WTC11 (cell line): ENCODE data around the gene CENPVL3.

Source experiments
- ATF2 ChIP-seq: sonication (generic); formaldehyde crosslinking; IDR thresholded peaks from 2 replicates; pipeline ENCODE4 v1.8.1; 2022; ENCODE audit warnings: low read depth, missing genetic modification reagents, borderline replicate concordance
- CTCF ChIP-seq: fragments of 200-600 bp; IDR thresholded peaks from 2 replicates; pipeline ENCODE4 v1.8.0; 2022; ENCODE audit warnings: antibody characterized with exemption
- E2F4 ChIP-seq: sonication (generic); formaldehyde crosslinking; IDR thresholded peaks from 2 replicates; pipeline ENCODE4 v1.8.1; 2022; ENCODE audit warnings: low read depth, mild to moderate bottlenecking, moderate library complexity, missing genetic modification reagents, borderline replicate concordance
- FOXK1 ChIP-seq: sonication (generic); formaldehyde crosslinking; IDR thresholded peaks from 2 replicates; pipeline ENCODE4 v1.8.0; 2022; ENCODE audit warnings: mild to moderate bottlenecking, moderate library complexity, missing genetic modification reagents
- GTF2I ChIP-seq: fragments of 250-450 bp; sonication (Bioruptor Pico); conservative IDR thresholded peaks from 2 replicates; pipeline ENCODE4 v1.4.0; 2021; ENCODE audit warnings: mild to moderate bottlenecking
- IRF1 ChIP-seq: sonication (generic); formaldehyde crosslinking; IDR thresholded peaks from 2 replicates; pipeline ENCODE4 v1.8.0; 2023; ENCODE audit warnings: missing genetic modification reagents
- ZBTB21 ChIP-seq: sonication (generic); formaldehyde crosslinking; IDR thresholded peaks from 2 replicates; pipeline ENCODE4 v1.8.1; 2023; ENCODE audit warnings: mild to moderate bottlenecking, missing genetic modification reagents, borderline replicate concordance
- ZNF232 ChIP-seq: sonication (generic); formaldehyde crosslinking; IDR thresholded peaks from 2 replicates; pipeline ENCODE4 v1.8.0; 2022; ENCODE audit warnings: mild to moderate bottlenecking, missing genetic modification reagents
- ZNF416 ChIP-seq: fragments of 250-450 bp; sonication (Bioruptor Pico); IDR thresholded peaks from 2 replicates; pipeline ENCODE4 v1.9.0; 2021; ENCODE audit warnings: mild to moderate bottlenecking, inconsistent platforms

GRCh38 chrX:51643377-51643776 is 24.7 kb upstream of the CENPVL3 start:
- TF ChIP-seq ZNF232 (no peak), IRF1 (CRISPR knock-in tag) (no peak), CTCF (no peak), FOXK1 (CRISPR knock-in tag) (no peak), ZBTB21 (CRISPR knock-in tag) (no peak), ATF2 (no peak), GTF2I (CRISPR knock-in tag) (no peak), E2F4 (CRISPR knock-in tag) (no peak), ZNF416 (CRISPR knock-in tag) (no peak)
